ENCODE data around the gene LEF1. TPM values are rescaled to one million over a fixed set of nuclear protein-coding genes. Genes with fewer than 3 reads are reported as not detected.

Gene LEF1
- total and polyA plus RNA-seq, 2 experiments from 2014 or later, result 0.50 to 0.73 TPM

DNA sequence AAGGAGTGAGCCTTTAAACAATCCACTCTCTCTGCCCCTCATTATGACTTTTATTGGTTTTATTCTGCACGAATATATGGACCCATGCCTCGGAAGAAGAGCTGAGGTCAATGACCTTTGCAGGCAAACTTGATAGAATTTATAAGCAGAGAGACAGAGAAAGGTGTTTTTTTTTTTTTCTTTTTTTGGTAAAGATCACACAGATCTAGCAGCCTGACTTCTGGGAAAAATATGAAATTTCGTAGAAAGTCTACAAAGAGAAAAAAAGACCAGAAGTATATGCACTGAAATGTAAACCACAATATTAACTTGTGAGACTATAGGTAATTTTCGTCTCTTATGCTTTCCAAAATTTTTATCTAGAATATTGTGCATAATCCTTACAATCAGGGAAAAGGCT is 61.6 kb downstream of the LEF1 start:
- DNase-seq (ENCODE audit: low spot score) (no peak), ATAC-seq (no peak)
- H2AFZ ChIP-seq, result no peak overlapping the region
- no peaks in the 10 kb centered on the region for H3K36me3 Mint-ChIP-seq (ENCODE audit: low read depth)
- no peak overlapping the region for H3K4me3 Mint-ChIP-seq
- H3K36me3 ChIP-seq (ENCODE audit: insufficient read depth), result no peaks in the 10 kb centered on the region
- no peak overlapping the region for H3K4me3 ChIP-seq
- peaks cover 32% of the 10 kb centered on the region for H3K4me1 Mint-ChIP-seq
- H3K4me1 ChIP-seq (ENCODE audit: insufficient read depth), result peaks cover 25% of the 10 kb centered on the region
- no peaks in the 10 kb centered on the region for H4K20me1 ChIP-seq (replicated peaks; ENCODE audit: insufficient read depth)
- H3K27me3 ChIP-seq (ENCODE audit: insufficient read depth), result no peaks in the 10 kb centered on the region; the same call in 1 of the 2 replicates
- peaks cover 8% of the 10 kb centered on the region for H3K27me3 Mint-ChIP-seq (ENCODE audit: insufficient read depth, low read depth, poor library complexity)
- H3K9me2 ChIP-seq (ENCODE audit: insufficient read depth), result peaks cover 3% of the 10 kb centered on the region; the same call in 1 of the 2 replicates
- H3K4me2 ChIP-seq, result no peak overlapping the region
- no peaks in the 10 kb centered on the region for H3F3A ChIP-seq (replicated peaks; ENCODE audit: low read depth)
- H3K27ac Mint-ChIP-seq, result no peak overlapping the region
- TF ChIP-seq, protein P1, sequence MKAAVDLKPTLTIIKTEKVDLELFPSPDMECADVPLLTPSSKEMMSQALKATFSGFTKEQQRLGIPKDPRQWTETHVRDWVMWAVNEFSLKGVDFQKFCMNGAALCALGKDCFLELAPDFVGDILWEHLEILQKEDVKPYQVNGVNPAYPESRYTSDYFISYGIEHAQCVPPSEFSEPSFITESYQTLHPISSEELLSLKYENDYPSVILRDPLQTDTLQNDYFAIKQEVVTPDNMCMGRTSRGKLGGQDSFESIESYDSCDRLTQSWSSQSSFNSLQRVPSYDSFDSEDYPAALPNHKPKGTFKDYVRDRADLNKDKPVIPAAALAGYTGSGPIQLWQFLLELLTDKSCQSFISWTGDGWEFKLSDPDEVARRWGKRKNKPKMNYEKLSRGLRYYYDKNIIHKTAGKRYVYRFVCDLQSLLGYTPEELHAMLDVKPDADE (IDR thresholded peaks at IDR 0.05), result no peak
- no peaks in the 10 kb centered on the region for H3K9me3 Mint-ChIP-seq
- no peak overlapping the region for H3K27ac ChIP-seq (ENCODE audit: low read depth)
- no peaks in the 10 kb centered on the region for H3K79me2 ChIP-seq (replicated peaks; ENCODE audit: insufficient read depth)

DNA sequence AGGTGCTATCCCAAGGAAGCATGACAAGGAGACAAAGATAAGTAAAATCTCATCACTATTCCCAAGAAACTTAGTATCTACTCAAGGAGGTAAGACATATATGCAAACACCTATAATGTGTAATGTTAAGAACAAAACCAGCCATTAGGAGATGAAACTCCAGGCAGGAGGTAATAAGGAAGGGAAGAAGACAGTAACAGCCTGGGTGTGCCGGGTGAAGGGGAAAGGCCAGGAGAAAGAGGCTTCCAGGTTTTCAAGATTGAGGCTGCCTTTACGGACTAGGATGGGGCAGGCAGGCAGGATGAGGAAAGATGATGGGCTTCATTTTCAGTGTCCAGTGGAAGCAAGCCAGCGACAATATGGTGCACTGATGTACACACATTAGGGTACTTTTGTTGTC is 62.5 kb downstream of the LEF1 start:
- Mint-ChIP-seq H3K9me3 (no peaks in the 10 kb centered on the region), H3K36me3 (ENCODE audit: low read depth) (no peaks in the 10 kb centered on the region), H3K27ac (no peak overlapping the region), H3K4me1 (peaks cover 30% of the 10 kb centered on the region), H3K27me3 (ENCODE audit: insufficient read depth, low read depth, poor library complexity) (peaks cover 8% of the 10 kb centered on the region), H3K4me3 (no peak overlapping the region)
- TF ChIP-seq, protein P2, sequence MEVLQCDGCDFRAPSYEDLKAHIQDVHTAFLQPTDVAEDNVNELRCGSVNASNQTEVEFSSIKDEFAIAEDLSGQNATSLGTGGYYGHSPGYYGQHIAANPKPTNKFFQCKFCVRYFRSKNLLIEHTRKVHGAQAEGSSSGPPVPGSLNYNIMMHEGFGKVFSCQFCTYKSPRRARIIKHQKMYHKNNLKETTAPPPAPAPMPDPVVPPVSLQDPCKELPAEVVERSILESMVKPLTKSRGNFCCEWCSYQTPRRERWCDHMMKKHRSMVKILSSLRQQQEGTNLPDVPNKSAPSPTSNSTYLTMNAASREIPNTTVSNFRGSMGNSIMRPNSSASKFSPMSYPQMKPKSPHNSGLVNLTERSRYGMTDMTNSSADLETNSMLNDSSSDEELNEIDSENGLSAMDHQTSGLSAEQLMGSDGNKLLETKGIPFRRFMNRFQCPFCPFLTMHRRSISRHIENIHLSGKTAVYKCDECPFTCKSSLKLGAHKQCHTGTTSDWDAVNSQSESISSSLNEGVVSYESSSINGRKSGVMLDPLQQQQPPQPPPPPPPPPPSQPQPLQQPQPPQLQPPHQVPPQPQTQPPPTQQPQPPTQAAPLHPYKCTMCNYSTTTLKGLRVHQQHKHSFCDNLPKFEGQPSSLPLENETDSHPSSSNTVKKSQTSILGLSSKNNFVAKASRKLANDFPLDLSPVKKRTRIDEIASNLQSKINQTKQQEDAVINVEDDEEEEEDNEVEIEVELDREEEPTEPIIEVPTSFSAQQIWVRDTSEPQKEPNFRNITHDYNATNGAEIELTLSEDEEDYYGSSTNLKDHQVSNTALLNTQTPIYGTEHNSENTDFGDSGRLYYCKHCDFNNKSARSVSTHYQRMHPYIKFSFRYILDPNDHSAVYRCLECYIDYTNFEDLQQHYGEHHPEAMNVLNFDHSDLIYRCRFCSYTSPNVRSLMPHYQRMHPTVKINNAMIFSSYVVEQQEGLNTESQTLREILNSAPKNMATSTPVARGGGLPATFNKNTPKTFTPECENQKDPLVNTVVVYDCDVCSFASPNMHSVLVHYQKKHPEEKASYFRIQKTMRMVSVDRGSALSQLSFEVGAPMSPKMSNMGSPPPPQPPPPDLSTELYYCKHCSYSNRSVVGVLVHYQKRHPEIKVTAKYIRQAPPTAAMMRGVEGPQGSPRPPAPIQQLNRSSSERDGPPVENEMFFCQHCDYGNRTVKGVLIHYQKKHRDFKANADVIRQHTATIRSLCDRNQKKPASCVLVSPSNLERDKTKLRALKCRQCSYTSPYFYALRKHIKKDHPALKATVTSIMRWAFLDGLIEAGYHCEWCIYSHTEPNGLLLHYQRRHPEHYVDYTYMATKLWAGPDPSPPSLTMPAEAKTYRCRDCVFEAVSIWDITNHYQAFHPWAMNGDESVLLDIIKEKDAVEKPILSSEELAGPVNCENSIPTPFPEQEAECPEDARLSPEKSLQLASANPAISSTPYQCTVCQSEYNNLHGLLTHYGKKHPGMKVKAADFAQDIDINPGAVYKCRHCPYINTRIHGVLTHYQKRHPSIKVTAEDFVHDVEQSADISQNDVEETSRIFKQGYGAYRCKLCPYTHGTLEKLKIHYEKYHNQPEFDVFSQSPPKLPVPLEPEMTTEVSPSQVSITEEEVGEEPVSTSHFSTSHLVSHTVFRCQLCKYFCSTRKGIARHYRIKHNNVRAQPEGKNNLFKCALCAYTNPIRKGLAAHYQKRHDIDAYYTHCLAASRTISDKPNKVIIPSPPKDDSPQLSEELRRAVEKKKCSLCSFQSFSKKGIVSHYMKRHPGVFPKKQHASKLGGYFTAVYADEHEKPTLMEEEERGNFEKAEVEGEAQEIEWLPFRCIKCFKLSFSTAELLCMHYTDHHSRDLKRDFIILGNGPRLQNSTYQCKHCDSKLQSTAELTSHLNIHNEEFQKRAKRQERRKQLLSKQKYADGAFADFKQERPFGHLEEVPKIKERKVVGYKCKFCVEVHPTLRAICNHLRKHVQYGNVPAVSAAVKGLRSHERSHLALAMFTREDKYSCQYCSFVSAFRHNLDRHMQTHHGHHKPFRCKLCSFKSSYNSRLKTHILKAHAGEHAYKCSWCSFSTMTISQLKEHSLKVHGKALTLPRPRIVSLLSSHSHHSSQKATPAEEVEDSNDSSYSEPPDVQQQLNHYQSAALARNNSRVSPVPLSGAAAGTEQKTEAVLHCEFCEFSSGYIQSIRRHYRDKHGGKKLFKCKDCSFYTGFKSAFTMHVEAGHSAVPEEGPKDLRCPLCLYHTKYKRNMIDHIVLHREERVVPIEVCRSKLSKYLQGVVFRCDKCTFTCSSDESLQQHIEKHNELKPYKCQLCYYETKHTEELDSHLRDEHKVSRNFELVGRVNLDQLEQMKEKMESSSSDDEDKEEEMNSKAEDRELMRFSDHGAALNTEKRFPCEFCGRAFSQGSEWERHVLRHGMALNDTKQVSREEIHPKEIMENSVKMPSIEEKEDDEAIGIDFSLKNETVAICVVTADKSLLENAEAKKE (CRISPR knock-in tag; IDR thresholded peaks at IDR 0.05), result no peak
- no peak for TF ChIP-seq ZNF331 (CRISPR knock-in tag; IDR thresholded peaks at IDR 0.05; ENCODE audit: low read depth)
- no peaks in the 10 kb centered on the region; the same call in 1 of the 2 replicates for H3K27me3 ChIP-seq (ENCODE audit: insufficient read depth)
- ATAC-seq (no peak), DNase-seq (ENCODE audit: low spot score) (no peak)
- no peak overlapping the region for H3K4me2 ChIP-seq
- no peaks in the 10 kb centered on the region for H3K79me2 ChIP-seq (replicated peaks; ENCODE audit: insufficient read depth)
- no peak overlapping the region for H3K4me3 ChIP-seq
- 0 out of 2 replicates have a peak, but pooled peaks cover 3% of the 10 kb centered on the region for H3K9me2 ChIP-seq (ENCODE audit: insufficient read depth)
- no peaks in the 10 kb centered on the region for H3F3A ChIP-seq (replicated peaks; ENCODE audit: low read depth)
- H3K36me3 ChIP-seq (ENCODE audit: insufficient read depth), result no peaks in the 10 kb centered on the region
- no peak overlapping the region for H2AFZ ChIP-seq
- peaks cover 25% of the 10 kb centered on the region for H3K4me1 ChIP-seq (ENCODE audit: insufficient read depth)
- H4K20me1 ChIP-seq (replicated peaks; ENCODE audit: insufficient read depth), result no peaks in the 10 kb centered on the region
- no peak overlapping the region for H3K27ac ChIP-seq (ENCODE audit: low read depth)

Measured in GM23338 (cell line).